ENCODE measurements around the gene GRB10.

GRB10 gene

GRCh38 chr7:50658696-50659095 is 124.0 kb downstream of the GRB10 start:
- no peak overlapping the region for H3K4me3 ChIP-seq (ENCODE audit: low read length)

GRCh38 chr7:50657912-50658311 is 124.8 kb downstream of the GRB10 start:
- no peaks in the 10 kb centered on the region for H3K4me1 ChIP-seq (ENCODE audit: control insufficient read depth, insufficient read depth, low read length)
- no peak overlapping the region for H3K27ac ChIP-seq (ENCODE audit: low read length)
- H3K4me3 ChIP-seq (ENCODE audit: low read length) = no peak overlapping the region
- H3K9me3 ChIP-seq (ENCODE audit: control insufficient read depth, insufficient read depth, low read length) = no peaks in the 10 kb centered on the region
- no peaks in the 10 kb centered on the region for H3K27me3 ChIP-seq (ENCODE audit: control insufficient read depth, insufficient read depth, low read length)
- no CpG with 5 or more reads among the region's 7 CpGs for WGBS (ENCODE audit: insufficient coverage, insufficient read length)
- DNase-seq (ENCODE audit: low read depth, low spot score) = no peak
- 0 out of 2 replicates have a peak, but pooled peaks cover 4% of the 10 kb centered on the region for H3K36me3 ChIP-seq (ENCODE audit: control insufficient read depth, insufficient read depth, low read length)

More at GRCh38 chr7:50658696-50659095, 124.0 kb downstream of the GRB10 start:
- no peaks in the 10 kb centered on the region; the same call in 1 of the 2 replicates for H3K4me1 ChIP-seq (ENCODE audit: control insufficient read depth, insufficient read depth, low read length)
- no peaks in the 10 kb centered on the region for H3K9me3 ChIP-seq (ENCODE audit: control insufficient read depth, insufficient read depth, low read length)
- no peak for DNase-seq (ENCODE audit: low read depth, low spot score)
- no peaks in the 10 kb centered on the region for H3K27me3 ChIP-seq (ENCODE audit: control insufficient read depth, insufficient read depth, low read length)
- no CpG with 5 or more reads among the region's 11 CpGs for WGBS (ENCODE audit: insufficient coverage, insufficient read length)
- 0 out of 2 replicates have a peak, but pooled peaks cover 4% of the 10 kb centered on the region for H3K36me3 ChIP-seq (ENCODE audit: control insufficient read depth, insufficient read depth, low read length)
- no peak overlapping the region for H3K27ac ChIP-seq (ENCODE audit: low read length)

GRCh38 chr7:50657341-50657873 is 125.3 kb downstream of the GRB10 start:
- H3K27ac ChIP-seq (ENCODE audit: low read length) = no peak overlapping the region
- no peaks in the 10 kb centered on the region for H3K4me1 ChIP-seq (ENCODE audit: control insufficient read depth, insufficient read depth, low read length)
- DNase-seq (ENCODE audit: low read depth, low spot score) = no peak
- H3K9me3 ChIP-seq (ENCODE audit: control insufficient read depth, insufficient read depth, low read length) = no peaks in the 10 kb centered on the region
- no CpG with 5 or more reads among the region's 9 CpGs for WGBS (ENCODE audit: insufficient coverage, insufficient read length)
- H3K4me3 ChIP-seq (ENCODE audit: low read length) = no peak overlapping the region
- 0 out of 2 replicates have a peak, but pooled peaks cover 4% of the 10 kb centered on the region for H3K36me3 ChIP-seq (ENCODE audit: control insufficient read depth, insufficient read depth, low read length)
- H3K27me3 ChIP-seq (ENCODE audit: control insufficient read depth, insufficient read depth, low read length) = no peaks in the 10 kb centered on the region

GRCh38 chr7:50656141-50656895 is 126.4 kb downstream of the GRB10 start:
- H3K27ac ChIP-seq (ENCODE audit: low read length) = no peak overlapping the region
- no CpG with 5 or more reads among the region's 16 CpGs for WGBS (ENCODE audit: insufficient coverage, insufficient read length)
- H3K9me3 ChIP-seq (ENCODE audit: control insufficient read depth, insufficient read depth, low read length) = no peaks in the 10 kb centered on the region
- DNase-seq (ENCODE audit: low read depth, low spot score) = no peak
- H3K4me3 ChIP-seq (ENCODE audit: low read length) = no peak overlapping the region
- H3K4me1 ChIP-seq (ENCODE audit: control insufficient read depth, insufficient read depth, low read length) = no peaks in the 10 kb centered on the region
- 0 out of 2 replicates have a peak, but pooled peaks cover 4% of the 10 kb centered on the region for H3K36me3 ChIP-seq (ENCODE audit: control insufficient read depth, insufficient read depth, low read length)
- H3K27me3 ChIP-seq (ENCODE audit: control insufficient read depth, insufficient read depth, low read length) = no peaks in the 10 kb centered on the region

GRCh38 chr7:50655490-50655889 is 127.2 kb downstream of the GRB10 start:
- WGBS (ENCODE audit: insufficient coverage, insufficient read length) = no CpG with 5 or more reads among the region's 3 CpGs
- Histone ChIP-seq H3K9me3 (ENCODE audit: control insufficient read depth, insufficient read depth, low read length) (no peaks in the 10 kb centered on the region), H3K36me3 (ENCODE audit: control insufficient read depth, insufficient read depth, low read length) (0 out of 2 replicates have a peak, but pooled peaks cover under 1% of the 10 kb centered on the region), H3K4me1 (ENCODE audit: control insufficient read depth, insufficient read depth, low read length) (no peaks in the 10 kb centered on the region), H3K27me3 (ENCODE audit: control insufficient read depth, insufficient read depth, low read length) (no peaks in the 10 kb centered on the region), H3K27ac (ENCODE audit: low read length) (no peak overlapping the region), H3K4me3 (ENCODE audit: low read length) (no peak overlapping the region)
- no peak for DNase-seq (ENCODE audit: low read depth, low spot score)

GRCh38 chr7:50655020-50655419 is 127.7 kb downstream of the GRB10 start:
- Histone ChIP-seq H3K27ac (ENCODE audit: low read length) (no peak overlapping the region), H3K4me3 (ENCODE audit: low read length) (no peak overlapping the region), H3K27me3 (ENCODE audit: control insufficient read depth, insufficient read depth, low read length) (no peaks in the 10 kb centered on the region), H3K9me3 (ENCODE audit: control insufficient read depth, insufficient read depth, low read length) (no peaks in the 10 kb centered on the region), H3K4me1 (ENCODE audit: control insufficient read depth, insufficient read depth, low read length) (no peaks in the 10 kb centered on the region), H3K36me3 (ENCODE audit: control insufficient read depth, insufficient read depth, low read length) (no peaks in the 10 kb centered on the region)
- no CpG with 5 or more reads among the region's 4 CpGs for WGBS (ENCODE audit: insufficient coverage, insufficient read length)
- no peak for DNase-seq (ENCODE audit: low read depth, low spot score)

GRCh38 chr7:50653981-50654425 is 128.7 kb downstream of the GRB10 start:
- 0 out of 2 replicates have a peak, but pooled peaks cover 4% of the 10 kb centered on the region for H3K36me3 ChIP-seq (ENCODE audit: control insufficient read depth, insufficient read depth, low read length)
- no peaks in the 10 kb centered on the region for H3K4me1 ChIP-seq (ENCODE audit: control insufficient read depth, insufficient read depth, low read length)
- DNase-seq (ENCODE audit: low read depth, low spot score) = no peak
- no peak overlapping the region for H3K27ac ChIP-seq (ENCODE audit: low read length)
- WGBS (ENCODE audit: insufficient coverage, insufficient read length) = no CpG with 5 or more reads among the region's 10 CpGs
- no peaks in the 10 kb centered on the region for H3K9me3 ChIP-seq (ENCODE audit: control insufficient read depth, insufficient read depth, low read length)
- H3K4me3 ChIP-seq (ENCODE audit: low read length) = no peak overlapping the region
- no peaks in the 10 kb centered on the region for H3K27me3 ChIP-seq (ENCODE audit: control insufficient read depth, insufficient read depth, low read length)

- Histone ChIP-seq H3K27me3 (ENCODE audit: control insufficient read depth, insufficient read depth, low read length) (no peaks in the 10 kb centered on the region), H3K36me3 (ENCODE audit: control insufficient read depth, insufficient read depth, low read length) (0 out of 2 replicates have a peak, but pooled peaks cover 4% of the 10 kb centered on the region), H3K4me1 (ENCODE audit: control insufficient read depth, insufficient read depth, low read length) (no peaks in the 10 kb centered on the region), H3K9me3 (ENCODE audit: control insufficient read depth, insufficient read depth, low read length) (no peaks in the 10 kb centered on the region), H3K4me3 (ENCODE audit: low read length) (no peak overlapping the region), H3K27ac (ENCODE audit: low read length) (no peak overlapping the region)
- no CpG with 5 or more reads among the region's 16 CpGs for WGBS (ENCODE audit: insufficient coverage, insufficient read length)
- no peak for DNase-seq (ENCODE audit: low read depth, low spot score)
Measured at GRCh38 chr7:50653126-50653864, 129.4 kb downstream of the GRB10 start.

- Histone ChIP-seq H3K4me3 (ENCODE audit: low read length) (no peak overlapping the region), H3K36me3 (ENCODE audit: control insufficient read depth, insufficient read depth, low read length) (0 out of 2 replicates have a peak, but pooled peaks cover 4% of the 10 kb centered on the region), H3K27me3 (ENCODE audit: control insufficient read depth, insufficient read depth, low read length) (no peaks in the 10 kb centered on the region), H3K9me3 (ENCODE audit: control insufficient read depth, insufficient read depth, low read length) (no peaks in the 10 kb centered on the region), H3K4me1 (ENCODE audit: control insufficient read depth, insufficient read depth, low read length) (no peaks in the 10 kb centered on the region), H3K27ac (ENCODE audit: low read length) (no peak overlapping the region)
- WGBS (ENCODE audit: insufficient coverage, insufficient read length) = no CpG with 5 or more reads among the region's 9 CpGs
- no peak for DNase-seq (ENCODE audit: low read depth, low spot score)
Measured at GRCh38 chr7:50652400-50653125, 130.1 kb downstream of the GRB10 start.

Data from iPS DF 6.9 (cell line).